Astrocyte of the spinal cord (primary cell): ENCODE results near the gene WNK4.
"Not testable (repeated sequence)": the region's sequence is repeated elsewhere in the genome, so short reads cannot be mapped to it uniquely, and the experiment has no call there.

ENCODE experiments used
- DNase-seq: peaks from one replicate; pipeline ENCODE4 v3.0.0; 2011; ENCODE audit warnings: low read depth, low spot score
- H3K4me3 ChIP-seq: 2 replicates; pipeline ENCODE4 v1.5.1; 2011; ENCODE audit warnings: low read depth, mild to moderate bottlenecking, low read length, moderate library complexity
- CTCF ChIP-seq: IDR thresholded peaks from 2 replicates; pipeline ENCODE4 v1.5.1; 2012; ENCODE audit warnings: low read depth, mild to moderate bottlenecking, low read length, inconsistent platforms
- in situ Hi-C: cut with HindIII; loops from 2 replicates; pipeline ENCODE4 v1.10.0; 2017; ENCODE audit warnings: low sequenced_read_pairs

The WNK4 gene

DNA sequence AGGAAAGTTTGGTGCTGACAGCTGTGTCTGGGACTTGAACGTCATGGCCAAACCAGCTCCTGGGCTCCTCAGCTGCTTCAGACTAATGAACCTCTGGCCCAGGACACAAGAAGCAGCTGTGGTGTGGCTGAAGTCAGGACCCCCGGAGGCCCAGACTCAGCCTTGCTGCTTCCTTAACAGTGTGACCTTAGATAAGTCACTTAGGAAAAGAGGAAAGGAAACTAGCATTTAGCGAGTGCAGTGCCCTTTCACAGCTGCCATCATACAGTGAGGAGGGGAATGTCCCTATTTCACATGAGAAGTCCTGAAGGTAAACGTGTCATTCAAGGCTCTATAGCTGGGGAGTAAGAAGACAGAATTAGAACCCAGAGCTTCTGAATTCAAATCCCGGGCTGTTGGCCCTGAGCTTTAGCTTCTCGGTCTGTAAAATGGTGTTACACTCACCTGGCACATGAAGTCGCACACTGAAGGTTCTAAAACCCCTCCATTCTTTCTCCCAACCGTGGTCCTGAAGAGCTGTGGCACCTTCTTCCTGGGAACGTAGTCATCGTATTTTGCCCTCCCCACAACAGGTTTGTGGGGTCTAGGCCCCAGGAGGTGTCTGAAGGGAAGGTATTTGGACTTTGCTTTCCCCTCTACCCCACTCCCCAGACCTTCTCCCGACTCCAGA, 20.3 kb upstream of the WNK4 start:
- no peak overlapping the region for H3K4me3 ChIP-seq
- DNase-seq = no peak
- in situ Hi-C loops = no loop called here

DNA sequence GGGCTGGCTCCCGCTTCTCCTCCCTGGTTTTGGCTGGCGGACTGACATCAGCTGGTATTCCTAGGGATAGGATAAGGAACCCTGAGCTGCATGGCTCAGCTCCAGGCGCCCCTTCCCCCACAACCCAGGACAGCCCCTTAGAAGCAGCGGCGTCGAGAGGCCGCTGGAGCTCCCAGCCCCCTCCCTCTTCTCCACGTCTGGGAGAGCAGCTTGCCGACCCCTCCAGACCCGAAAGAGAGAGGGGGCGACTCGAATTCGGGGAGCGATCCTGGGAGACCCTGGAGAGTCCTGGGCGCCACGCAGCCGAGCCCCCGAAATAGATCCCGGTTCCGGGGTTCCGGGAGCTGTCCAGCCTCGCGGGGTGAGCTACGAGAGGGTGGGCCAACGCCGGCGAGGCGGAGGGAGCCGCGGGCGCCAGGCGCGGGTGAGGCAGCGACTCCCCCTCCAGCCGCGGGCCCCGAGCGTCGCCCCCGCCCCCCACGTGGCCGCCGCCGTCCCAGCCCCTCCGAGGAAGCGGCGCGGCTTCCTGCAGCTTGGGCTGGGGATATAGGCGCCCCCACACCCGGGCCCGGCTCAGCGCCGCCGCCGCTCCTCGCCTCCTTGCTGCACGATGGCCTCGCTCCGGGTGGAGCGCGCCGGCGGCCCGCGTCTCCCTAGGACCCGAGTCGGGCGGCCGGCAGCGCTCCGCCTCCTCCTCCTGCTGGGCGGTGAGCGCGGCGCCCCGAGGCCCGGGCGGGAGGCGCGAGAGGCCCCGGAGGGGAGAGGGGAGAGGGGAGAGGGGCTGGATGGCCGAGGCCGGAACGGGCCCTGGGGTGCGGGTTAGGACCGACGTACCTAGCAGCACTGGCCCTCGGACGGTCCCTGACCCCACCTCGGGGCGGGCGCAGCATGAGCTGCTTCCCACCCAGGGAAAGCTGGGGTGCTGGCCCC, 19.5 kb upstream of the WNK4 start, which contains the start of gene RAMP2:
TSS of gene RAMP2 (plus strand) at position 576 of the 930 bp plus-strand sequence. CDS start at position 611, 35 bp downstream.
- in situ Hi-C loops = no loop called here
- no peak for DNase-seq
- TF ChIP-seq CTCF = no peak
- H3K4me3 ChIP-seq = peak within 1 kb of the TSS; percentile 28

More for the DNA sequence above, 20.3 kb upstream of the WNK4 start:
- TF ChIP-seq CTCF = no peak

GRCh38 chr17:42761638-42762037, 18.8 kb upstream of the WNK4 start:
- H3K4me3 ChIP-seq = peak overlapping the region; percentile 28
- DNase-seq = no peak
- in situ Hi-C loops = no loop called here
- no peak for TF ChIP-seq CTCF

DNA sequence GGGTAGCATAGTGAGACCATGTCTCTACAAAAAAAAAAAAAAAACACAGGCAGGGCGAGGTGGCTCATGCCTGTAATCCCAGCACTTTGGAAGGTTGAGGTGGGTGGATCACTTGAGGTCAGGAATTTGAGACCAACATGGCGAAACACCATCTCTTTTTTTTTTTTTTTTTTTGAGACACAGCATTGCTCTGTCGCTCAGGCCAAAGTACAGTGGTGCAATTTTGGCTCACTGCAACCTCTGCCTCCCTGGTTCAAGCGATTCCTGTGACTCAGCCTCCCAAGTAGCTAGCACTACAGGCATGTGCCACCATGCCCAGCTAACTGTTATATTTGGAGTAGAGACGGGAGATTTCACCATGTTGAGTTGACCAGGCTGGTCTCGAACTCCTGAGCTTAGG, 14.3 kb upstream of the WNK4 start:
- no peak for TF ChIP-seq CTCF
- in situ Hi-C loops = no loop called here
- H3K4me3 ChIP-seq = no peak overlapping the region
- DNase-seq = no peak

GRCh38 chr17:42767512-42767911, 12.9 kb upstream of the WNK4 start:
- H3K4me3 ChIP-seq = no peak overlapping the region
- no peak for DNase-seq
- in situ Hi-C loops = no loop called here
- no peak for TF ChIP-seq CTCF

DNA sequence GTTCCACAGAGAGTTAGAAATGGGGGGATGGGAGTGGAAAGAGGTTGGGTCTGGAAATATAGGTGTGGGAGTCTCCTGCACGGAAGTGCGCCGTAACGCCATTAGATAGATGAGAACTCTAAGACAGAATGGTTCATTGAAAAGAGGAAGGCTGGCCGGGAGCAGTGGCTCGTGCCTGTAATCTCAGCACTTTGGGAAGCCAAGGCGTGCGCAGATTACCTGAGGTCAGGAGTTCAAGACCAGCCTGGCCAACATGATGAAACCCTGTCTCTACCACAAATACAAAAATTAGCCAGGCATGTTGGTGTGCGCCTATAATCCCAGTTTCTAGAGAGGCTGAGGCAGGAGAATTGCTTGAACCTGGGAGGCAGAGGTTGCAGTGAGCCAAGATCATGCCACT, 12.4 kb upstream of the WNK4 start:
- DNase-seq, H3K4me3 ChIP-seq, in situ Hi-C loops: not testable (repeated sequence)

- DNase-seq, H3K4me3 ChIP-seq, in situ Hi-C loops: not testable (repeated sequence)
Observed at GRCh38 chr17:42769964-42770363, 10.4 kb upstream of the WNK4 start.
